ENCODE results near the gene STRN3. TPM values are rescaled to one million over a fixed set of nuclear protein-coding genes. Genes with fewer than 3 reads are reported as not detected.

STRN3 gene
- total and polyA plus RNA-seq, 2 of the 8 experiments (the other 6 are each of a cell fraction or from before 2014, with no cell fraction given): 8.7 to 38.1 TPM

DNA sequence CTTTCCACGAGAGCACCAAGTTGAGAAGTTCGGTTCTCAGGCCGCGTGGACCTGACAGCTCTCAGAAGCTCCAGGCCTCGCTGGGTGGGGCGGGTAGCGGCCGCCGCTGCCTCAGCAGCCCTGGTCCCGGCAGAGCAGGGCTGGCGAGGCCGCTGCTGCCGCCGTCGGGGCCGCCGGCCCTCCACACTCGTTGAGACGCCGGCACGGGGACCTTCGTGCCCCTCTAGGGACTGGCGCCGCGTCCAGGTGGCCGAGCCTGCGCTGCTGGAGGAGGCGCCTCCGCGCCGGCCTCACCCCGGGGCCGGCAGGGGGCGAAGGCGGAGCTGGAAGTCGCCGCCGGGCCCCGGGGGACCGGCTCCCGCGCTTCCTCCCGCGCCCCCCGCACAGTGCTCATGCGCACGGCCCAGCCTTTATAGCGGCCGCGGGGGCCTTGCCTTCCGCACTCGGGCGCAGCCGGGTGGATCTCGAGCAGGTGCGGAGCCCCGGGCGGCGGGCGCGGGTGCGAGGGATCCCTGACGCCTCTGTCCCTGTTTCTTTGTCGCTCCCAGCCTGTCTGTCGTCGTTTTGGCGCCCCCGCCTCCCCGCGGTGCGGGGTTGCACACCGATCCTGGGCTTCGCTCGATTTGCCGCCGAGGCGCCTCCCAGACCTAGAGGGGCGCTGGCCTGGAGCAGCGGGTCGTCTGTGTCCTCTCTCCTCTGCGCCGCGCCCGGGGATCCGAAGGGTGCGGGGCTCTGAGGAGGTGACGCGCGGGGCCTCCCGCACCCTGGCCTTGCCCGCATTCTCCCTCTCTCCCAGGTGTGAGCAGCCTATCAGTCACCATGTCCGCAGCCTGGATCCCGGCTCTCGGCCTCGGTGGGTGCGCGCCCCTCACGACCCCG lies 151.8 kb downstream of the STRN3 start, which contains the start of gene COCH (continued):
- TF ChIP-seq SIN3A (conservative IDR thresholded peaks at IDR 0.05 in 1 of 2, IDR thresholded peaks at IDR 0.05 in 1 of 2; ENCODE audit: low read depth in 1 of 2, low read length in 2 of 2) (no peak), KDM4A (IDR thresholded peaks at IDR 0.05; ENCODE audit: low read depth, low read length, severe bottlenecking) (no peak), ATF3 (IDR thresholded peaks at IDR 0.05; ENCODE audit: insufficient read depth, low read depth, low read length) (no peak), CTBP2 (IDR thresholded peaks at IDR 0.05; ENCODE audit: borderline replicate concordance, insufficient read depth, insufficient read length, low read length) (no peak), CBX8 (IDR thresholded peaks at IDR 0.05; ENCODE audit: borderline replicate concordance, low read depth, low read length) (no peak), NANOG (IDR thresholded peaks at IDR 0.05; ENCODE audit: insufficient read depth, low read depth, low read length, poor library complexity, severe bottlenecking) (no peak), TBP (IDR thresholded peaks at IDR 0.05; ENCODE audit: low read depth, low read length) (0 out of 2 replicates have a peak, but pooled peaks have one; percentile 25), PHF8 (conservative IDR thresholded peaks at IDR 0.05; ENCODE audit: low read depth, low read length) (peak; percentile 42; the same call in 1 of the 2 replicates), KDM1A (IDR thresholded peaks at IDR 0.05; ENCODE audit: borderline replicate concordance, low read length) (no peak), RFX5 (IDR thresholded peaks at IDR 0.05; ENCODE audit: borderline replicate concordance, low read depth, low read length) (no peak), EZH2 (IDR thresholded peaks at IDR 0.05; ENCODE audit: low read depth, low read length, severe bottlenecking) (peak; percentile 62), YY1 (IDR thresholded peaks at IDR 0.05; ENCODE audit: low read depth, low read length) (no peak), MAFK (IDR thresholded peaks at IDR 0.05; ENCODE audit: low read depth, low read length) (no peak), BACH1 (IDR thresholded peaks at IDR 0.05; ENCODE audit: low read length) (no peak), CHD1 (IDR thresholded peaks at IDR 0.05; ENCODE audit: low read depth, low read length) (no peak), MAX (IDR thresholded peaks at IDR 0.05) (peak; percentile 6; the same call in 1 of the 2 replicates), SUZ12 (IDR thresholded peaks at IDR 0.05; ENCODE audit: low read length) (peak; percentile 66), NRF1 (IDR thresholded peaks at IDR 0.05; ENCODE audit: low read depth, low read length) (peak; percentile 32), EGR1 (IDR thresholded peaks at IDR 0.05; ENCODE audit: borderline replicate concordance, low read depth, low read length) (no peak)
- TF ChIP-seq, protein P1, sequence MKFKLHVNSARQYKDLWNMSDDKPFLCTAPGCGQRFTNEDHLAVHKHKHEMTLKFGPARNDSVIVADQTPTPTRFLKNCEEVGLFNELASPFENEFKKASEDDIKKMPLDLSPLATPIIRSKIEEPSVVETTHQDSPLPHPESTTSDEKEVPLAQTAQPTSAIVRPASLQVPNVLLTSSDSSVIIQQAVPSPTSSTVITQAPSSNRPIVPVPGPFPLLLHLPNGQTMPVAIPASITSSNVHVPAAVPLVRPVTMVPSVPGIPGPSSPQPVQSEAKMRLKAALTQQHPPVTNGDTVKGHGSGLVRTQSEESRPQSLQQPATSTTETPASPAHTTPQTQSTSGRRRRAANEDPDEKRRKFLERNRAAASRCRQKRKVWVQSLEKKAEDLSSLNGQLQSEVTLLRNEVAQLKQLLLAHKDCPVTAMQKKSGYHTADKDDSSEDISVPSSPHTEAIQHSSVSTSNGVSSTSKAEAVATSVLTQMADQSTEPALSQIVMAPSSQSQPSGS (IDR thresholded peaks at IDR 0.05; ENCODE audit: low read length): no peak

Data from H1 (cell line).